A172 (cell line): Measurements from ENCODE around the gene KIF26A. TPM values are rescaled to one million over a fixed set of nuclear protein-coding genes. Genes with fewer than 3 reads are reported as not detected.
"Not testable (repeated sequence)": the region's sequence is repeated elsewhere in the genome, so short reads cannot be mapped to it uniquely, and the experiment has no call there.

ENCODE experiments used
- DNase-seq: peaks from one replicate; pipeline ENCODE4 v3.0.0-alpha.2; 2015; ENCODE audit warnings: low spot score
- total RNA-seq: library from RNA; depleted of rRNA; stranded (reverse); fragments of >200 nt; shearing (Covaris generic); gene quantifications from 2 replicates; pipeline ENCODE4 v1.2.3, GENCODE V29; 2014

KIF26A gene
- total RNA-seq, 1 experiment from 2014 or later, result 2.4 TPM

DNA sequence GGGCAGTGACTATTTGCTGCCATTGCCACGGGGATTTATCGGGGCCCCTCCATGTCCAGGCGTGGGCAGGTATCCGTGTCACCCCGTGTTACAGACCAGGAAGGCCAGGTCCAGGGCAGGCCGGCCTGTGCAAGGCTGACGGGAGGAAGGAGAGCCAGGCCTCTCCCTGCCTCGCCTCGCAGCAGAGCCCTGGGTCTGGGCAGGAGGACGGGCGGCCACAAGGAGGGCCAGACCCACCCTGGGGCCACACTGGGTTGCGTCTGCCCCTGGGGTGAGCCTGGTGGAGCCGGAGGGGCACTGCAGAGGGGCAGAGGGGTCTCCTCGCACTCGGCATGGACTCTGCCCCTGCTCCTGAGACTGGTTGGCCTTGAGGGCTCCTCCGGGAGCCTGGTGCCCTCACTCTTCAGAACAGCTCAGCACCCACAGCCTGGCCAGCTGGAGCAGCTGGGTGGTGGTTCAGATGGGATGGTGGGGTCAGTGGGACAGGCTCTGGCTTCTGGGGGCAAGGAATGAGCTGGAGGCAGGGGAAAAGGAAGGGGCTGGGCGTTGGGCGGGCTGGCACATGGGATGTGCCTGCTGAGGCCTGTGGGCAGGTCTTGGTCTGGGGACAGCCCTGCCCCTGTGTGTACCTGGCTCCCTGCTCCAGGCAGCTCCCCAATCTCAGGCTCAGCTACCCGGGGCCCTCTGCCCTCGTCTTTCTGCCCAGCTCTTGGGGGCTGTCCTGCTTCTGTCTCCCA is 53.9 kb downstream of the KIF26A start:
- DNase-seq, result no peak

DNA sequence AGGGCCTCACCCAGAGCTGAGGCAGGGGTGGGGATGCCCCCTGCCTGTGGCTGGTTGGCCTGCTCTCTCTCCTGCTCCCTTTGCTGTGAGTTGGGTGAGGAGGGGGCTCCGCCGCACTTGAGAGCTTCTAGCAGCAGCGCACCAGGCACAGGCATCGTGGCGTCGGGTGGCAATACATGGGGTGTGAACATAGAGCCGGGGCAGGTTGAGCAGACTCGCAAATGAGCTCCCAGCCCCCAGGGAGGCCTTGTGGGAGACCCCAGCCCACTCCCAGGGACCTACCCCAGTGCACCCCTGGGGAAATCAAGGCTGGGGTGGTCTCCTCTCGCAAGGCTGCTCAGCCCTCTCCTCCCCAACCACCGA is 54.5 kb downstream of the KIF26A start:
- no peak for DNase-seq

DNA sequence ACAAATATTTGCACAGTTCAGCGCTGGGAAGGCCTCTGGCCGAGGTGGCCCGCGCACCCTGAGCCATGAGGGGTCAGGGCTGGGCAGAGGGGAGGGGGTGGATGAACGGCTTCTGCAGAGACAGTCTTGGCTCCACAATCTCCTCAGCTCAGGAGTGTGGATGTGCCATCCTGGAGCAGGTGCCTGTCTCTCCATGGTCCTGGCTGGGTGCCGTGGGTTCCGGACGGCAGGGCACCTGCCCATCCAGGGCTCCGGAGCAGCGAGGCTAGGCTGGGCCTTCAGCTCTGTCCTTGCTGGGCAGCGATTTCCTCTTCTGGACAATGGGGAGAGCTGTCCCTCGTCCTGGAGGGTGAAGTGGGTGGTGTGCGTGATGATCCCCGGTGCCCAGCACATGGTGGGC is 55.6 kb downstream of the KIF26A start:
- DNase-seq, result no peak

DNA sequence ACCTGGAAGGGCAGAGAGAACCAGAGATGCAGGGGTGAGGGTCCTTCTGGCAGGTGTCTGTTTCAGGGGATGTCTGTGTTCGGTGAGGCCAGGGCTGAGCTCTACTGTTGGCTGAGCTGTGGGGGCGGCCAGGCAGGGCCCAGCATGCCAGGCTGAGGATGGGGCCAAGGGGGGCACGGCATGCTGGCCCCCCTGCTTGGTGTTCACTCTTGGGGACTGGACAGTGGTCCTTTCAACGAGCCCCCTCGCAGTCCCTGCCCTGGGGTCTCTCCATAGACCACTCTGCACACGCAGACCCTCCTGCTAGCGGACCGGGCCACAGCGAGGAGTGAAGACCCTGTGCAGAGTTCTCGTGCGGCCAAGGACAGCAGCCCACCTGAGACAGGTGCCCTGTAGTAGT is 56.3 kb downstream of the KIF26A start:
- no peak for DNase-seq

DNA sequence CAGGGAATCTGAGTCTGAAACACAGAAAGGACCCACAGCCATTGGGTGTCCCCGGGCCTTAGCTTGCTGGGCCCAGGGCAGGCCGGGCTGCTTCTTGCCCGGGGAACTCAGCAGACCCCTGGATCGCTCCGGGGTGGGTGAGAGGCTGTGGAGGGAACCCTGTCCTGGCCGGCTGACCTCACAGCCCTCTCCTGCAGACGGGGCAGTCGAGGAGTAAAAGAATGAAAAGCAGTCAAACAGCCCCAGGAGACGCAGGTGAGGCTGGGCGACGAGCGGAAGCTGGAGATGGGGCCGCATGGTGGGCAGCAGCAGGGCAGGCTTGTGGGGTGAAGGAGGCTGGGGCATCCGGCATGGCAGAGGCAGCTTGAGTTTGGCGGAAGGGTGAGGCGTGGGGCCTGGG is 57.0 kb downstream of the KIF26A start:
- DNase-seq, result no peak

DNA sequence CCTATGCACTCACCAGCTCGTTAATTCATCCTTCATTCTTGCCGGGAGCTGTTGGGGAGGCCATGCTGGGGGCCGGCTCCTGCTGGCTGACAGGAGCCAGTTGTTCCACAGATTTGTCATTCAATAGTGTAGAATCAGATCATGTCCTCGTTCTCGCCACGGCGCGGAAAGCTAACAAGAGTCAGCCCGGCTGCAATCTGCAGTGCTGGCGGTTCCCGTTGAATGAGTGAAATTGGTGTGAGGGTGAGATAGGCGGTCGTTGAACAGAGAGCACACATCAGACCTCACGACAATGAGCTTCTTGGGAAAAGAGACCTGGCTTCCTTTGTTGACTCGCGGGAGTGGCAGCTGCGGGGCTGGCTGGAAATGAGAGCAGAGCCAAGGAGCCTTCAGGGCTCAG is 57.5 kb downstream of the KIF26A start:
- DNase-seq, result no peak

DNA sequence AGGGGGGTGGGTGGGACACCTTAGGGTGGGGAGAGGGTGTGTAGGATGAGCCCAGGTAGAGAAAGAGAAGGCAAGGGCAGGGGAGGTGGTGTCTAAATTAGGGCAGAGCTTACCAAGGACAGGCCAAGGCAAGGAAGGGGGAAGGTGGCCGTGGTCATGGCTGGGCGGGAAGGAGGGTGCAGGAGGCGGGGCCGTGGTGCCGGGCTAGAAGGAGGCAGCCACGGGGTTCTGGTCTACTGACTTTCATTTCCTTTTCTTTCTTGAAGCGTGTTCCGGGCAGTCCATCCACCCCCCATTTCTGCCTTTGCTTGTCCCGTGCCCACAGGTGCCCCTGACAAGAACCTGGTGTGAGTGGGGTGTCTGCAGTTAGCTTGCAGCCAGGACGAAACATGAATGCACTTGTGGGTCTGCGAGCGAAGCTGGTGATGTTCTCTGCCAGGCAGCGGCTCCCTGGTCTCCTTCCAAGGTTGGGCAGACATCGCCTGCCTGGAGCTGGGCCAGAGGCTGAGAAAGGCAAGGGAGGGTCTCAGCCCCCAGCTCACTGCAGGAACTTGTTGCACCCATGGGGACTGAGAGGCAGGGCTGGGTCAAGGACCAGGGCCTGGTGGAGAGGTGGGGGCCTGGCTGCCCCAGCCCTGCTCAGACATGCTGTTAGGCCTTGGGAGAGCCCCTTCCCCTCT is 58.2 kb downstream of the KIF26A start:
- no peak for DNase-seq

DNA sequence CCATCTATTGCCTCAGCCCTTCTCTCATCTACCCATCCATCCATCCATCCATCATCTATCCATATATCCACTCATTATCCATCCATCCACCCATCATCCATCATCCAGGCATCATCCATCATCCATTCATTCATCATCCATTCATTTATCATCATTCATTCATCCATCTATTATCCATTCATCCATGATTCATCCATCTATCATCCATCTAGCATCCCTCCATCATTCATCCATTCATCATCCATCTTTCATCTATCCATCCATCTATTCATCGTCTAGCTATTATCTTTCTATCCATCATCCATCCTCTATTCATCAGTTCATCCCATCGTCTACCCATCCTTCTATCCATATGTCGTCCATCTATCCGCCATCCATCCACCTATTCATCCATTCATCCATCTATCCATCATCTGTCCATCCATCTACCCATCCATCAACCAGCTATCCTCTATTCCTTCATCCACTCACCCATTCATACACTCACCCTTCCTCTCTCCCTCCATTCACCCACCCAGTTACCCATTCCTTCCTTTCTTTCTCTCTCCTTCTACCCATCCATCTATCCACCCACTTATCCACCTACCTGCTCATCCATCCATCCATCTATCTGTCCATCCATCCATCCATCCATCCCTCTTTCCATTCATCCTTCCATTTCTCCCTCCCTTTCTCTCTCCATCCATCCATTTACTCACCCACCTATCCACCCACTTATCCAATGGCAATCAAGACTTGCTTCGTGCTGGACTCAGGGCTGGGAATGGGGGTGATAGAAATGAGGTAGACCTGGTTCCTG is 59.3 kb downstream of the KIF26A start:
- DNase-seq, result no peak

DNA sequence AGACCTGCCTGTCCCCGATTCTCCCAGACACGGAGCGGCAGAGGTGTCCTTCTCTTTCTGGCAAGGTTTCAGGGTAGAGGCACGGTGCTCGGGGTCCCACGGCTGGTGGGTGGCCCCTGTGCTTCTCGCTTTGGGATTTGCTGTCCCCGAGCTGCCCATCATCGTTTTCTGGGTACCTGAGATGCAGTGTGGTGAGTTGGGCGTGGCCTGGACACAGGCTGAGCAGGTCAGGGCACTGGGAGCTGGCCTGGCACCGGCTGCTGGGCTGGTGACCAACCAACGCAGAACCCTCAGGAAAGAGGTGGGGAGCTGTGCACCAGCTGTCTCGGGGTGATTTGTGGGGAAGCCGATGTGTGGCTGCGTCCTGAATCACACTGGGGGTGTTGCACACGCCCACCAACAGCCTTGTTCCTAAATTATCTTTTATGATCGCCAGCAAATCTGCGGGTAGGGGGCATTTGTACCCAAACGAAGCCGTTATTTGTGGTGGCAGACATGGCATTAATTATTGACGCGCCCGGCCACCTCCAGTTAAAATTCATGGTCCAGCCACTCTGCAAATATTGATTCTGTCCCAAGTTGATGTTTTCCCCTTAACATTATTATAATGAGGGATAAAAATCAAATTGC is 61.0 kb downstream of the KIF26A start:
- DNase-seq, result no peak

DNA sequence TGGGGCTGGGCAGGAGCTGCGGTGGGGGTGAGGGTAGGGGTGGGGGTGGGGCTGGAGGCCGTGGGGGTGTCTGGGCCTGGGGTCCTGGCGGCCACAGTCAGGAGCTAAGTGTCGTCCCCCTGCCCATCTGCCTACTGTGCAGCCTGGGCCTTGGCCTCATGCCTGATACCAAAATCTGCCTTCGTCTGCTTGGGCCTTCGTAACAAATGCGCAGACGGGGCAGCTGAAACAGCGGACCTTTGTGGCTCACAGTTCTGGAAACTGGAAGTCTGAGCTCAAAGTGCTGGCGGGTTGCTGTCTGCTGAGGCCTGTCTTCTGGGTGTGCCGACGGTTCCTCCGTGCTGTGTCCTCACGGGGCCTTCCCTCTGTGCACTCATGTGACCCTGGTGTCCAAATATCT is 61.7 kb downstream of the KIF26A start:
- DNase-seq, result no peak

DNA sequence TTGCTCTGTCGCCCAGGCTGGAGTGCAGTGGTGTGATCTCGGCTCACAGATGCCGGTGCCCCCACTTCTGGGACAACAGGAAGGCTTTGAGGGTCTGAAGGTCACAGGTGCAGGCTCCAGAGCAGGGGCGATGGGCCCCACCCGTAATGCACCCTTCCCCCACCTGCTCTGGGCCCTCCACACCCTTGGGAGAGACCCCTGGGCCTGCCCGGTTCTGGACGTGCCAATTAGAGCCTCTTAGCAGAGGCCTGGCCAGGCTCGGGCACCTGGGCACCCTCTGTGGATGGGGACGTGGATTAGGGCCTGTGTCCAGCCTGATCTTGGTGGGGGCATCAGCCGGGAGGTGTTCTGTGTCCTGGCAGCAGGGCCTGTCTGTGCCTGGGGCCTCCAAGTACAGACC is 62.2 kb downstream of the KIF26A start:
- DNase-seq, result no peak

DNA sequence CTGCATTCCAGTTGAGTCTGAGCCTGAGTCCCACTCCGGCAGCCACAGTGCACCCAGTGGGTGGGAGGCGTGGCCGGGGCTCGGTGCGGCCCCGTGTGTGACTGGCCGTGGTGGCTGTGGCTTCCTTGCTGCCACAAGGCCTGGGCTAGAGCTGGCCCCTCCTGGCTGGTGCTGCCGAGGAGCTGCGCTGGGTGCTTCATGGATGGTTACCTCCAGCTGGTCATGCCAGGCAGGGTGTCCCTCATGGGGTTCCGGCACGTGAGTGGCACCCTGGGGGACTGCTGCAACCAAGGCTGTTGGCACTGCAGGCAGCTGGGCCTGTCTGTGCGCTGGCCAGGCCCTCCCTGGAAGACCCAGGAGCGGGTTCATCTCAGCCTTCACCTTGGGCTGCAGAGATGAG is 62.7 kb downstream of the KIF26A start:
- DNase-seq, result no peak

DNA sequence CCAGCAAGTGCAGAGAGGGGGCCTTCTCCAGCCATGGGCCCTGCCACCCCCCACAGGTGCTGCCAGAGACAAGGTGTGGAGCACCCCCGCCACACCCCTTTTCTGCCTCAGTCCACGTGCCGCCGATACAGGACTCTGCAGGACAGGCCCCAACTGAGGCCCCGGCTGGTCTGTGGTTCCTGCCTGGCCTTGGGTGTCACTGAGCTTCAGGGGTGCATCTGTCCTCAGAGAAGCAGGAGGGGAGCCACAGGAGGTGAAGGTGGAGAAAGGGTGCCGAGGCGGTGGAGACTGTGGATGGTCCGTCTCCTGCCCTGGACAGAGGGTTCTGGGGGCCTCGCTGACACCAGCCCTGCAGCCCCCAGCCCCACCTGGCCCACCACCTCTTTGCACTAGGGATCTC is 63.1 kb downstream of the KIF26A start:
- DNase-seq, result no peak

DNA sequence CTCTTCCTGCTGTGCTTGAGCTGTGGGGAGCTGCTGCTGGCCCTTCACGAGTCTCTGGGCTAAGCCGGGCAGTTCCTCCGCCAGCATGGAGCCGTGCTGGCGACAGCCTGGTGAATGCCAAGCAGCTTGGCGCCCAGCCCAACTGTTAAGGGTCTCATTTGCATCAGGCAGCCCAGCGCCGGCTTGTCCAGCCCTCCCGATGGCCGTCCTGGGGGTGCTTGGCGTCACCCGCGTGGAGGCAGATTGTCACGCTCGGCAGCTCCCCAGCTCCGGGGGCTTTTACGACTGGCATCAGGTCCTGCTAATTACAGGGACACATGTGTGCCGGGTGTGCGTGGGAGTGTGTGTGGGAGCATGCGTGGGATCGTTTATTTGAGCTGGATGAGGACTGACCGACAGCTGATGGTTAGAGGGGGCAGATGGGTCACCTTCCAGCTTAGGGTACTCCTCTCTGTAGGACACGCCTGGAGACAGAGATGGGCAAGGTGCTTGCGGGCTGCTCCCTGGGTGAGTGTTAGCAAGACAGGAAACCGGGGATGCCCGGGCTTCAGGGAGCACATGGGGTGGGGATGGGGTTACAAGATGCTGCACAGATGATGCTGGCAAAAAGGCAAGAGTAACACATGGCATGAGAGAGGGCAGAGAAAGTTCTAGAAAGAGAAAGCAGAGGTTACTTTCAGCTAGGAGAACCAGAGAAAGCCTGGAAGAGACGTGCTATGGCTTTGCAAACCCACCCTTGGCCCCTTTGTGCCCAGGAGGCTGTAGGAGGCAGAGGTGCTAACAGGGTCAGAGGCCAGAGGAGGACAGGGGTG is 64.1 kb downstream of the KIF26A start:
- no peak for DNase-seq

DNA sequence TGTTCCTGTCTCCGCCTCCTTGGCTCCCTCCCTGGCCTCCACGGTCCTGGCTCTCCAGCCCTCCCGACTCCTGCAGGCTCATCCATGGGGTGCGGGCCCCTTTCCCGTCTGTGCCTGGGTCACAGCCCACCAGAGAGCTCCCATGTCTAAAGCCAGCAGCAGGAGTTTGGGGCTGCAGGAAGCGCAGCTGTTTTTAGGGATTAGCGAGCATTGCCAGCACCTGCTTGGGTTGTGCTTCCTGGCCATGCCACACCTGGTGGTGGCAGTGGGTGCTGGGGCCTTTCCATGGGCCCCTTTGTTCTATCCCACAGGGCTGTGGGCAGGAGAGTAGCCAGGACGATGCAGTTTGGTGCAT is 64.7 kb downstream of the KIF26A start:
- DNase-seq, result no peak

DNA sequence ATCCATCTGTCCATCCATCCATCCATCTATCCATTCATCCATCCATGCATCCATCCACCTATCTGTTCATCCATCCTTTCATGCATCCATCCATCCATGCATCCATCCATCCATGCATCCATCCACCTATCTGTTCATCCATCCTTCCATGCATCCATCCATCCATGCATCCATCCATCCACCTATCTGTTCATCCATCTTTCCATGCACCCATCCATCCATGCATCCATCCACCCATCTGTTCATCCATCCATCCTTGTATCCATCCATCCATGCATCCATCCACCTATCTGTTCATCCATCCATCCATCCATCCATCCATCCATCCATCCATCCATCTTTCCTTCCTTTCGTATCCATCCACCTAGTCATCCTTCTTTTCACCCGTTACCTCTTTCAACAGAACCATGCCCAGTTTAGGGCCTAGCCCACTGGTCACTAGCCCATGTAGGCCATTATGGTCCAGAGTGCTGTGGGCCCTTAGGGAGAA is 66.3 kb downstream of the KIF26A start:
- DNase-seq, result no peak

DNA sequence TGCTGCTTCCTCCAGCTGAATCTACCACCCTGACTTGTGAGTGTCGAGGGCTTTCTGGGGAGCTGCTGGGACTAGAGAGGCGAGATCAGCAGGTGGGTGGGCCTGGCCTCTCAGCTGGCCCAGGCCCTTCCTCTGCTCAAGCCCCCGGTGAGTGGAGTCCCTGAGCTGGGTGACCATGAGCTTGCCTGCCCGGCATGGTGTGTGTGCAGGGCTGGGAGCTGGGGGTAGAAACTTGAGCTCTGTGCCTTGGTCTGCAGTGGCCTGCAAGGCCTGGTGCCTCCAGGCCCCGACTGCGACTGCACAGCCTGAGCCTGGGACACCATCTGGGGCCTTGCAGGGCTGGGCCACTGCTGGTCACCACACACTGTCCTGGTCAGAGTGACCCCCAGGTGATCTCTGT is 67.4 kb downstream of the KIF26A start:
- no peak for DNase-seq

DNA sequence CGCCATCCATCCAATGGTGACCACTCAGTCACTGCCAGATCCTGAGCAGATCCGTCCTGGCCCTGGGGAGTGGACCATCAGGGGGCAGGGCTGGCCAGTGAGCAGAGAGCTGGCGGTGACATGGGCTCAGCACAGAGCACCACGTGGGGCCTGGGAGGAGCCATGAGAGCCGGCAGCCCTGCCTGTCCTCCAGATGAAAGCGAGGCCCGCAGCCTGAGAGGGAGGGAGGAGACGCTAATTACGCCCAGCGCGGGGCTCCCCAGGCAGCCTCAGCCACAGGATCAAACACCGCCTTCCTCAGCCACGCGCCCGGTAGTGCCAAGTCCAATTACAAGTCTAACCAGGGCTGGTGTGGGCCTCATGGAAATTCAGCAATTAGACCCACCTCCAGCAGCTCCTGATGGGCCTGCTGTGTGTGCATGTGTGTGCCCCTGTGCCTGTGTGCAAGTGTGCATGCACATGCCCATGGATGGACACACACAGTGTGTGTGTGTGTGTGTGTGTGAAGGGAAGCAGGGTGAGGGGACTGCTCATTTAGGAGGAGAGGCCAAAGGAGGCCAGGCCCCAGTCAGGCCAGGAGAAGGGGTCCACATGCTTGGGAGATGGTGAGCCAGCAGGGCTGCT is 68.0 kb downstream of the KIF26A start:
- DNase-seq, result no peak

DNA sequence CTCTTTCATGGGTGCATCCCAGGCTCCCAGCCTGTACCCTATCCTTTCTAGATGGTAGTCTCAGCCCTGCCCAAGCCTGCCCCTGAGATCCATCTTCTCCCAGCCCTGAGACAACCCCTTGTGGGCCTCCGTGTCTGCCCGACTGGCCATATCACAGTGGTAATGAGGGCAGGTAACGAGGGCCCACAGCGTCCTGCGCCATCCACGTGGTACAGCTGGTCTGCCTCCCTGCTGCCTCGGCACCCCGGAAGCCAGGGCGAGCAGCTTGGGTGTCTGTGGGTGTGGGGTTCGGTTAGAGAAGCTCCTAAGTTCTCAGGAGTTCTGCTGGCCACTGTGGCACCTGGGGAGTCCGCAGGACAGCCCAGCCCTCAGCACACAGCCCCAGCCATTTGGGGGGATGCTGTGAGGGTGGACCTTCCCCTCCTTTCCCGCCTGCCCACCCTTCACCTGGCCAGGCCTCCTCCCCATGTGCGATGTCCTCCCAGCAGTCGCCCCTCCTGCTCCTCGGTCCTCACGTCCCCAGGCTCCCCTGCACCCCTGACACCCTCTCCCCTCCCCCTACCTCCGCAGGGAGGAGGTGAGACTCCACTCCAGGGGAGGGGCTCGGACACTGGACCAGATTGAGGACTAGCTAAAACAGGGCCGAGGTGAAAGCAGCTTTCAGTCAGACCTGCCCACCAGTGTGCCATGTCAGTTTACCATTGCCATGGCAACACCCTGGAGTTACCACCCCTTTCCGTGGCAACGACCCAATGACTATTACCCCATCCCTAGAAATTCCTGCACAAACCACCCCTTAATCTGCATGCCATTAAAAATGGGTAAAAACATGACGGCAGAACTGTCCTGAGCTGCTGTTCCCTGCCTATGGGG is 69.0 kb downstream of the KIF26A start:
- no peak for DNase-seq

DNA sequence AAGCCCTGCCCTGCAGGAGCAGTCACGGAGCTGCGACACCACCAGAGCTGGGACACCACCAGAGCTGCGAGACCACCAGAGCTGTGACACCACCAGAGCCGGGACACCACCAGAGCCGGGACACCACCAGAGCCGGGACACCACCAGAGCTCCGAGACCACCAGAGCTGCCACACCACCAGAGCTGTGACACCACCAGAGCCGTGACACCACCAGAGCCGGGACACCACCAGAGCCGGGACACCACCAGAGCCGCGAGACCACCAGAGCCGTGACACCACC is 69.6 kb downstream of the KIF26A start:
- not testable (repeated sequence) for DNase-seq
